ENCODE measurements around the gene SUSD3.

GRCh38 chr9:93096811-93097382 lies 38.4 kb downstream of the SUSD3 start:
- TF ChIP-seq POLR2A (IDR thresholded peaks at IDR 0.05; ENCODE audit: low read depth, low read length) (no peak), POLR2AphosphoS5 (IDR thresholded peaks at IDR 0.05; ENCODE audit: low read depth, low read length) (no peak), SPI1 (IDR thresholded peaks at IDR 0.05; ENCODE audit: low read depth, low read length) (no peak)

All from GM12891 (cell line).